ENCODE results near the gene CELF2.

The CELF2 gene

DNA sequence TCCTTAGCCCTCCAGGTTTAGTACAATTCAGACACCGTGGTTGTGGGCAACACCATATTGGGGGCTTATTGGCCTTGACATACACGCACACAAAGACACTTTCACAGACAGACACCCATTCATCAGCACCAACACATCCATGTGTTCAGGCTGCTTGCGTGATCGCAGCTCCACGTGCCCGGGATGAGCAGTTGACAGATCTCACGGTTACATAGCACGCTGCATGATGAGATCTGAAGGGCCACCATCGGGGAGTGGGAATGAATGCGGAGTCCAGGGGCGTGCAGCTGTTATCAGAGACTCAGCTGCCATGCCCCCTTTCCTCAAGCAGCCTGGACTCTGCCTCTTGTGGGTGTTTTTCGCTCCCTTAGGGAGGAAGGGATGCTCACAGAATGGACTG is 308.6 kb downstream of the CELF2 start:
- Histone ChIP-seq H3K27ac (ENCODE audit: low read depth, low read length) (no peak overlapping the region), H3K27me3 (ENCODE audit: control insufficient read depth, insufficient read depth, low read length) (no peaks in the 10 kb centered on the region), H3K36me3 (ENCODE audit: control insufficient read depth, insufficient read depth, low read length) (no peaks in the 10 kb centered on the region; the same call in 1 of the 2 replicates), H3K9ac (ENCODE audit: low read length) (no peak overlapping the region), H3K4me1 (ENCODE audit: control insufficient read depth, insufficient read depth, low read length) (peaks cover 15% of the 10 kb centered on the region), H3K9me3 (ENCODE audit: control insufficient read depth, insufficient read depth, low read depth, low read length) (no peaks in the 10 kb centered on the region), H3K4me3 (ENCODE audit: low read depth, low read length) (no peak overlapping the region)

DNA sequence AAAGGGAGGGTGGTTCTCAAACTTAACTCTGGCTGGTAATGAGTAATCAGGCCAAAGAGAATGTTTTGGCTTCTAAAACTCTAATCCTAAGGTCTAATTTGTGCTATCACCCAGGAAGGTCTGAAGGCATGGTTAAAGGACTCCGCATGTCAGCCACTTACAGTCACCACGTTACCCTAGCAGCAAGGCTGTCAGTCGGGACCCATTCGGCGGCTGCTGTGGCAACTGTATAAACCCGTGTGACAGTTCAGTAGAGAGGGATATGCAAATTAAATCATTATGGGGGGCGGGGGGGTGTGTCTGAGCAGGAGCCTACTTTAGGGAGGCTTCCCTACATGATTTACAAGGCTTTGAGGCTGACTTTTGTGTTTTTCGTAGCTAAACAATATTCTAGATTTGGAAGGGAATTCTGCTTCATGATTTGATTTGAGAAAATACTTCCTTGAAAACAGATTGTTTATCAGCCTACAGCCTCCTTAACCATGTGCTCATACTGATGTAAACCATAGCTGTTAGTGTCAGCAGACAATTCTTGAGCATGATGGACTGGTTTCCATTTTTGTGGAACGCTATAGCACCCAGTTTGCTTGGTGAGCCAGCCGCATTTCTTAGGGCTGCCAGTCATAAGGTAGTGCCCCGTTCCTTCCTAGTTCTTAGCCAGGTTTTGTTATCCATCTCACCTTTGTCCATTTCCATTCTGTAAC is 309.4 kb downstream of the CELF2 start:
- no peaks in the 10 kb centered on the region for H3K36me3 ChIP-seq (ENCODE audit: control insufficient read depth, insufficient read depth, low read length)
- H3K4me1 ChIP-seq (ENCODE audit: control insufficient read depth, insufficient read depth, low read length) = peaks cover 15% of the 10 kb centered on the region

DNA sequence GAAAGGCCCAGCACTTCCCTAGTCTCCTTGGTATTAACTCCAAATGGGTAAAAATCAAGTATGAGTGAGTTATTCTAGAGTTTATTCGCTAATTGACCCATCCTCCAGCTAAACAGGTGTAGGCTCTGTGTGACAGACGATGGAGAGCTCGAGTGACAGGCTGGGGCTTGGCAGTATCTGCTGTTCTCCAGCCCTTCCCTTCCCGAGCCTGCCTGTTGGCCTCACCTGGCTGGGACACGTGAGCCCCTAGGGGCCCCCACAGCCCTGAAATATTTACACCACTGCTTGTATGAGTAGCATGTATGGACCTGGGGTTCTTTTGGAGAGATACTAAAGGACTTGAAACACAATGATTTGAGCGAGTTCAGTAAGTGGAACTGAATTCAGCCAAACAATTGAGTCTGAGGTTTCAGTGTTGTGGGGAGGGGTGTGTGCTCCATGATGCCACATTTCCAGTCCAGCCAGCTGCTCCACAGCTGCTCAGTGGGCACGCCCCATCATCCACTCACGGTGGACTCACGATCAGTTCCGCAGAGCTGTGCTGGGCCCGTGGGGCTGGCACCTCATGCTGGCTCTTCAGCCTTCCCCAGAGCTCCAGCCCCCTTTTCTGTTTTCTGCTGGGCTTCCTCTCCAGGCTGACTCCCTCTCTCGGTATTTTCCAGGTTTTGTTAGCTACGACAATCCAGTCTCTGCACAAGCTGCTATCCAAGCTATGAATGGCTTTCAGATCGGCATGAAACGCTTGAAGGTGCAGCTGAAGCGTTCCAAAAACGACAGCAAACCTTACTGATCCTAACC is 310.8 kb downstream of the CELF2 start:
- Histone ChIP-seq H3K4me1 (ENCODE audit: control insufficient read depth, insufficient read depth, low read length) (peaks cover 15% of the 10 kb centered on the region), H3K9me3 (ENCODE audit: control insufficient read depth, insufficient read depth, low read depth, low read length) (no peaks in the 10 kb centered on the region), H3K27ac (ENCODE audit: low read depth, low read length) (no peak overlapping the region), H3K27me3 (ENCODE audit: control insufficient read depth, insufficient read depth, low read length) (no peaks in the 10 kb centered on the region), H3K4me3 (ENCODE audit: low read depth, low read length) (no peak overlapping the region), H3K9ac (ENCODE audit: low read length) (no peak overlapping the region), H3K36me3 (ENCODE audit: control insufficient read depth, insufficient read depth, low read length) (no peaks in the 10 kb centered on the region)

More for the DNA sequence above, 309.4 kb downstream of the CELF2 start:
- no peaks in the 10 kb centered on the region for H3K27me3 ChIP-seq (ENCODE audit: control insufficient read depth, insufficient read depth, low read length)
- no peak overlapping the region for H3K27ac ChIP-seq (ENCODE audit: low read depth, low read length)
- H3K4me3 ChIP-seq (ENCODE audit: low read depth, low read length) = no peak overlapping the region
- H3K9me3 ChIP-seq (ENCODE audit: control insufficient read depth, insufficient read depth, low read depth, low read length) = no peaks in the 10 kb centered on the region
- no peak overlapping the region for H3K9ac ChIP-seq (ENCODE audit: low read length)

DNA sequence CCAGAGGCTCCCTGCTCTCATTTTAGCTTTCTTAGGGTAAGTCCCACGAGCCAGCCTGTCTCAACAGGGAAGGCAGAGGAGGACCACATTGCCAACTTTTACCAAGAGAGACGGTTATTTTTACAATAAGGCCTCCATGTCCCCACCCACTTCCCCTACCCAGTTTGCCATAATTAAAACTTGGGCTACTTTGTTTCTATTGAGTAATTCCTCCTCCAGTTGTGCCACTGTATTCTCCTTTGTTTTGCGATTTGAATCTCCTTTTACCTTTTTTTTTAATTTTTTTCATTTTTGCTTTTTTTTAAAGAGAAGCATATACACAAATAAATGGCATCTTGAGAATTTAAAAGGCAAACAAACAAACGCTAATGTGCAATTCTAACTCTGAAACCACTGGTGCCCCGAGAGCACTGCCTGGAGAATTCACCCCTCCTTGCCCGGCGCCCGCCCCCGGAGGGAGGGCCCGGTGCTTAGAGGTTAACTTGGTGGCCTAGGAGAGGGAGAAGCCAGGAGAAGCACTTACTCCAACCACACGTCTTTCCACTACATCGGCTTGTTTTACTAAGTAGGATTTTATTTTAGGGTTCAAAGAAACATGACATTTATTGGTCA is 311.5 kb downstream of the CELF2 start:
- no peaks in the 10 kb centered on the region for H3K9me3 ChIP-seq (ENCODE audit: control insufficient read depth, insufficient read depth, low read depth, low read length)
- peaks cover 15% of the 10 kb centered on the region for H3K4me1 ChIP-seq (ENCODE audit: control insufficient read depth, insufficient read depth, low read length)
- H3K36me3 ChIP-seq (ENCODE audit: control insufficient read depth, insufficient read depth, low read length) = no peaks in the 10 kb centered on the region
- no peak overlapping the region for H3K4me3 ChIP-seq (ENCODE audit: low read depth, low read length)
- no peak overlapping the region for H3K9ac ChIP-seq (ENCODE audit: low read length)
- no peak overlapping the region for H3K27ac ChIP-seq (ENCODE audit: low read depth, low read length)
- no peaks in the 10 kb centered on the region for H3K27me3 ChIP-seq (ENCODE audit: control insufficient read depth, insufficient read depth, low read length)

DNA sequence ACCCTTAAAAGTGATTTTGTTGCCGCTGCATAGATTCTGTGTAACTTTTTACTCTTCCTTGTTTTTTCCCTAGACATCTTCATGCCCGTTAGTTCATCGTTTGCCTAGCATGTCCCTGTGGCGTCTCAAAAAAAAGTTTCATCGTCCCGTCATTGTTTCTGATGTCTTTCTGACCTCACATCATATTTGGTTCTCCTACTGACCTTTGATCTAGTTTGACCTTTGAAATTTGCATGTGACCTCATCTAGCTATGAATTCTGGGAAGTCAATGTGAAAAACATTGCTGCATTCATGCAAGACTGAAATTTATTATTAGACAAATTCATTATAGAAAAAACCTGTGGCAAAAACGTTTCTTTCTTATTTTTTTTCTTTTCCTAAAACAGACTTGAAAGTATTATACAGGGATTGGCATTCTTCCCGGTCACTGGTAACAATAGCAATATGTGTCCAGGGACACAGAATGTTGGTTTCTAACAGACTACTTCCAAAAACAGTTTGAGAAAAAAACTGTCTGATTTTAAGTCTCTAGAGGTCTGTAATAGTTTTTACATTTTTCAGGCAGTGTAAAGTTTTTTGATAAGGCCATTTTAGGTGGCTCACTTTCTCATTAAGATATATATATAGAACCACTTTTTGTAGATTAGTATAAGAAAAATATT is 312.8 kb downstream of the CELF2 start:
- Histone ChIP-seq H3K27me3 (ENCODE audit: control insufficient read depth, insufficient read depth, low read length) (no peaks in the 10 kb centered on the region), H3K4me3 (ENCODE audit: low read depth, low read length) (no peak overlapping the region)

GRCh38 chr10:11331046-11331577 is 313.4 kb downstream of the CELF2 start:
- Histone ChIP-seq H3K9ac (ENCODE audit: low read length) (no peak overlapping the region), H3K36me3 (ENCODE audit: control insufficient read depth, insufficient read depth, low read length) (no peaks in the 10 kb centered on the region), H3K9me3 (ENCODE audit: control insufficient read depth, insufficient read depth, low read depth, low read length) (no peaks in the 10 kb centered on the region), H3K4me1 (ENCODE audit: control insufficient read depth, insufficient read depth, low read length) (peaks cover 20% of the 10 kb centered on the region), H3K27me3 (ENCODE audit: control insufficient read depth, insufficient read depth, low read length) (no peaks in the 10 kb centered on the region), H3K27ac (ENCODE audit: low read depth, low read length) (no peak overlapping the region), H3K4me3 (ENCODE audit: low read depth, low read length) (no peak overlapping the region)

More for the DNA sequence above, 312.8 kb downstream of the CELF2 start:
- Histone ChIP-seq H3K9me3 (ENCODE audit: control insufficient read depth, insufficient read depth, low read depth, low read length) (no peaks in the 10 kb centered on the region), H3K27ac (ENCODE audit: low read depth, low read length) (no peak overlapping the region), H3K36me3 (ENCODE audit: control insufficient read depth, insufficient read depth, low read length) (no peaks in the 10 kb centered on the region), H3K4me1 (ENCODE audit: control insufficient read depth, insufficient read depth, low read length) (peaks cover 20% of the 10 kb centered on the region), H3K9ac (ENCODE audit: low read length) (no peak overlapping the region)

DNA sequence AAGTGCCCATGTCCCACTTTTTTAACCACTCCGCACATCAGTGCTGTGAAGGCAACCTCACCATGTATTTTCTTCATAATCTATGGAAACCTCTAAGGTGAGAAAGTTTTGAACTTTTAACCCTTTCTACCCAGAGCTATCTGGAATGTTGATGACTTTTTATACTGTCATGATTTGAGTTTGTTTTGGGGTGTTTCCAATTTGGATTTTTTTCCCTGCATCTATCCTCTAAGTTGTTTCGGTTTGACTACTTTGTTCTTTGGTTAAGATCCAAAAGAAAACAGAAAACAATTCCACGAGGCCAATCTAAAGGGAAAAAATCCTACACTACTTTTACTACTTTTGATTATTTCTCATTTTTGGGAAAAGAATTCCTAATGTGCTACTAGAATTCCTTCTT is 314.1 kb downstream of the CELF2 start:
- no peaks in the 10 kb centered on the region for H3K36me3 ChIP-seq (ENCODE audit: control insufficient read depth, insufficient read depth, low read length)
- H3K4me3 ChIP-seq (ENCODE audit: low read depth, low read length) = no peak overlapping the region
- H3K9me3 ChIP-seq (ENCODE audit: control insufficient read depth, insufficient read depth, low read depth, low read length) = no peaks in the 10 kb centered on the region
- no peaks in the 10 kb centered on the region for H3K27me3 ChIP-seq (ENCODE audit: control insufficient read depth, insufficient read depth, low read length)
- H3K27ac ChIP-seq (ENCODE audit: low read depth, low read length) = no peak overlapping the region
- H3K4me1 ChIP-seq (ENCODE audit: control insufficient read depth, insufficient read depth, low read length) = peaks cover 22% of the 10 kb centered on the region
- H3K9ac ChIP-seq (ENCODE audit: low read length) = no peak overlapping the region

DNA sequence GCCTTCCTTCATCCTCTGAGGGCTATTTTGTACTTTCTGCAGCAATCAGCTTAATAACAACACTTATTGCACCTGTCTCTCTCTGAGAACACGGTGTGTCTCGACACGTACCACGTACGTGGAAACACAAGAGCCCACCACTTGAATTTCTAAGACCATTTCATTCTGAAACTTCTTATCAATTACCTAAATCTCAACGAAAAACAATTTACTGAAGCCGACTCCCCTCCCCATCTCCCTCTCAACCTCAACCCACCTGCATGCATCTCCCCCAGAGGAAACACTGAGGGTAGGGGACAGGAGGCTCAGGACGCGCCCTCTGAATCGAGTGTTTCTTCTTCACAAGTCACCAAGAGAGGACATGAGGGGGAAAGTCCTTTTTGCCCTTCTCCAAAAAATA is 315.2 kb downstream of the CELF2 start:
- Histone ChIP-seq H3K4me3 (ENCODE audit: low read depth, low read length) (no peak overlapping the region), H3K9me3 (ENCODE audit: control insufficient read depth, insufficient read depth, low read depth, low read length) (no peaks in the 10 kb centered on the region), H3K4me1 (ENCODE audit: control insufficient read depth, insufficient read depth, low read length) (peaks cover 32% of the 10 kb centered on the region), H3K36me3 (ENCODE audit: control insufficient read depth, insufficient read depth, low read length) (no peaks in the 10 kb centered on the region), H3K27me3 (ENCODE audit: control insufficient read depth, insufficient read depth, low read length) (no peaks in the 10 kb centered on the region), H3K9ac (ENCODE audit: low read length) (no peak overlapping the region), H3K27ac (ENCODE audit: low read depth, low read length) (no peak overlapping the region)

- no peaks in the 10 kb centered on the region for H3K36me3 ChIP-seq (ENCODE audit: control insufficient read depth, insufficient read depth, low read length)
- no peaks in the 10 kb centered on the region for H3K9me3 ChIP-seq (ENCODE audit: control insufficient read depth, insufficient read depth, low read depth, low read length)
- H3K27ac ChIP-seq (ENCODE audit: low read depth, low read length) = no peak overlapping the region
- no peak overlapping the region for H3K4me3 ChIP-seq (ENCODE audit: low read depth, low read length)
- H3K27me3 ChIP-seq (ENCODE audit: control insufficient read depth, insufficient read depth, low read length) = no peaks in the 10 kb centered on the region
- no peak overlapping the region for H3K9ac ChIP-seq (ENCODE audit: low read length)
- H3K4me1 ChIP-seq (ENCODE audit: control insufficient read depth, insufficient read depth, low read length) = peaks cover 35% of the 10 kb centered on the region
Observed at GRCh38 chr10:11334436-11334835, 316.8 kb downstream of the CELF2 start.

DNA sequence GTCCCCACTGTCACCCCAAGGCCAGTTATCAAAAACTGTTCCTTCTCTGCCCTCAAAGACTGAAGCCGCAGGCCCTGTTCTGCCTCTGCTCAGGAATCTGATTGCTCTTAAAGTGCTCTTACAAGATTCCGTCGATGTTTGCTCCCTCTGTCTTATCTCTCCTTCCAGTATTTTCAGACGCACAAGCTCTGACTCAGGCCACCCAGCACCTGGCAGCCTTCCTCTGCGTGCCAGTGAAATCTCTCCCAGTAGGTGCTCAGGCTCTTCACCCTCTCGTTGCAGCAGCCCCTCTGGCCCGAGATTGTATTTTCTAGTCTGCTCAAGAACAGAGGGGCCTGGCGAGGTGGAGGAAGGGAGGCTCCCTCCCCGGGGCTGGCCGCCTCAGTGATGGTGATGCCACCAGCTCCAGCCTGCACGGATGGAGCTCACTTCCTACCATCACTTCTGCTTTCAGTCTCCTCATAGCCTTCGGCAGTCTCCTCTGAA is 317.5 kb downstream of the CELF2 start:
- H3K9me3 ChIP-seq (ENCODE audit: control insufficient read depth, insufficient read depth, low read depth, low read length) = no peaks in the 10 kb centered on the region
- H3K4me1 ChIP-seq (ENCODE audit: control insufficient read depth, insufficient read depth, low read length) = peaks cover 29% of the 10 kb centered on the region

More for the DNA sequence above, 317.5 kb downstream of the CELF2 start:
- H3K27ac ChIP-seq (ENCODE audit: low read depth, low read length) = no peak overlapping the region
- H3K27me3 ChIP-seq (ENCODE audit: control insufficient read depth, insufficient read depth, low read length) = no peaks in the 10 kb centered on the region
- no peak overlapping the region for H3K9ac ChIP-seq (ENCODE audit: low read length)
- H3K36me3 ChIP-seq (ENCODE audit: control insufficient read depth, insufficient read depth, low read length) = no peaks in the 10 kb centered on the region
- H3K4me3 ChIP-seq (ENCODE audit: low read depth, low read length) = no peak overlapping the region

Measured in HUES6 (cell line).